NB4 (cell line): Measurements from ENCODE around the gene TGM4.

ENCODE experiments used
- DNase-seq: peaks from one replicate; pipeline ENCODE4 v3.0.0; 2010; ENCODE audit warnings: low read depth
- H3K4me3 ChIP-seq: one replicate; pipeline ENCODE4 v1.5.1; 2011; ENCODE audit warnings: mild to moderate bottlenecking, low read depth, low read length, moderate library complexity
- CTCF ChIP-seq: IDR thresholded peaks from one replicate; pipeline ENCODE4 v1.5.1; 2012; ENCODE audit warnings: low read depth, low read length
- MAX ChIP-seq: IDR thresholded peaks from 2 replicates; pipeline ENCODE4 v1.6.1; 2011; ENCODE audit warnings: low read depth, low read length
- MYC ChIP-seq: IDR thresholded peaks from 2 replicates; pipeline ENCODE4 v1.6.1; 2011; ENCODE audit warnings: low read depth, low read length
- POLR2A ChIP-seq: IDR thresholded peaks from 2 replicates; pipeline ENCODE4 v1.6.1; 2011; ENCODE audit warnings: mild to moderate bottlenecking; ENCODE audit not compliant: insufficient read length; ENCODE audit errors: extremely low read depth

The TGM4 gene

GRCh38 chr3:44931791-44932190, 57.4 kb downstream of the TGM4 start:
- no peak for DNase-seq
- no peak for TF ChIP-seq POLR2A
- no peak for TF ChIP-seq CTCF
- no peak for TF ChIP-seq MYC
- no peak for TF ChIP-seq MAX
- no peak overlapping the region for H3K4me3 ChIP-seq

GRCh38 chr3:44932271-44932670, 57.9 kb downstream of the TGM4 start:
- no peak for TF ChIP-seq MYC
- no peak for TF ChIP-seq POLR2A
- no peak for TF ChIP-seq MAX
- TF ChIP-seq CTCF, result no peak
- DNase-seq, result no peak
- H3K4me3 ChIP-seq, result no peak overlapping the region

GRCh38 chr3:44932986-44933944, 58.9 kb downstream of the TGM4 start:
- TF ChIP-seq MAX (no peak), CTCF (no peak)
- DNase-seq, result no peak
- no peak overlapping the region for H3K4me3 ChIP-seq

GRCh38 chr3:44939581-44940036, 65.2 kb downstream of the TGM4 start:
- no peak for DNase-seq
- H3K4me3 ChIP-seq, result no peak overlapping the region
- TF ChIP-seq POLR2A (no peak), CTCF (no peak), MYC (no peak), MAX (no peak)

- no peak overlapping the region for H3K4me3 ChIP-seq
- no peak for DNase-seq
- TF ChIP-seq CTCF (no peak), MAX (no peak), MYC (no peak), POLR2A (no peak)
These were observed 68.0 kb downstream of the TGM4 start for GRCh38 chr3:44942202-44942921.
